ENCODE data around the gene KREMEN2. TPM values are rescaled to one million over a fixed set of nuclear protein-coding genes. Genes with fewer than 3 reads are reported as not detected.

The KREMEN2 gene
- total and polyA plus RNA-seq, 2 of the 13 experiments (the other 11 are each of a cell fraction or from before 2014, with no cell fraction given): 0.48 to 1.2 TPM

GRCh38 chr16:3004781-3005284 lies 40.8 kb downstream of the KREMEN2 start (continued):
- no peak for TF ChIP-seq LCORL (IDR thresholded peaks at IDR 0.05)
- no peak; the same call in 1 of the 2 replicates for TF ChIP-seq LCORL (CRISPR knock-in tag; IDR thresholded peaks at IDR 0.05)
- no peak for TF ChIP-seq RFX1 (IDR thresholded peaks at IDR 0.05)
- TF ChIP-seq ZNF776 (CRISPR knock-in tag; IDR thresholded peaks at IDR 0.05): no peak
- TF ChIP-seq EZH2 (conservative IDR thresholded peaks at IDR 0.05; ENCODE audit: low read depth, low read length): no peak
- 0 out of 2 replicates have a peak, but pooled peaks have one; percentile 6 for TF ChIP-seq ZNF280D (CRISPR knock-in tag; IDR thresholded peaks at IDR 0.05)
- no peak for TF ChIP-seq PAWR (CRISPR knock-in tag; IDR thresholded peaks at IDR 0.05; ENCODE audit: borderline replicate concordance)
- 0 out of 2 replicates have a peak, but pooled peaks have one; percentile 62 for TF ChIP-seq SP5 (CRISPR knock-in tag; IDR thresholded peaks at IDR 0.05; ENCODE audit: borderline replicate concordance, low read depth)
- TF ChIP-seq ZEB1 (IDR thresholded peaks at IDR 0.05; ENCODE audit: insufficient replicate concordance, low read depth): peak; percentile 60
- TF ChIP-seq ARID3A (IDR thresholded peaks at IDR 0.05; ENCODE audit: low read depth, low read length): no peak
- TF ChIP-seq SKIL (CRISPR knock-in tag; IDR thresholded peaks at IDR 0.05; ENCODE audit: borderline replicate concordance): no peak; the same call in 1 of the 2 replicates
- no peak for TF ChIP-seq E2F1 (CRISPR knock-in tag; IDR thresholded peaks at IDR 0.05)
- TF ChIP-seq ZBTB25 (CRISPR knock-in tag; IDR thresholded peaks at IDR 0.05): peak; percentile 46; the same call in 1 of the 2 replicates
- TF ChIP-seq NR2F1 (CRISPR knock-in tag; IDR thresholded peaks at IDR 0.05): no peak
- TF ChIP-seq ZBTB2 (CRISPR knock-in tag; IDR thresholded peaks at IDR 0.05; ENCODE audit: low read depth): no peak
- no peak for TF ChIP-seq YEATS4 (CRISPR knock-in tag; IDR thresholded peaks at IDR 0.05; ENCODE audit: borderline replicate concordance)
- TF ChIP-seq MZF1 (CRISPR knock-in tag; IDR thresholded peaks at IDR 0.05; ENCODE audit: borderline replicate concordance): no peak
- TF ChIP-seq KLF16 (CRISPR knock-in tag; IDR thresholded peaks at IDR 0.05): no peak

Data from HepG2 (cell line).